HepG2 (cell line): ENCODE results near the gene CDK5RAP2. TPM values are rescaled to one million over a fixed set of nuclear protein-coding genes. Genes with fewer than 3 reads are reported as not detected.

Experiments
- AKNA ChIP-seq: sonication (generic); formaldehyde crosslinking; IDR thresholded peaks from 2 replicates; pipeline ENCODE4 v1.4.0; 2020; ENCODE audit warnings: missing genetic modification reagents, borderline replicate concordance
- ARNT2 ChIP-seq: sonication (generic); formaldehyde crosslinking; IDR thresholded peaks from 2 replicates; pipeline ENCODE4 v1.8.0; 2022; ENCODE audit warnings: mild to moderate bottlenecking, low read depth, missing genetic modification reagents, moderate library complexity
- GABPA ChIP-seq, 2 experiments: IDR thresholded peaks; 2 replicates each; pipeline ENCODE4 v1.6.1; 2011 to 2016; ENCODE audit warnings: low read depth in 2 of 2, low read length in 1 of 2, missing biosample characterization in 1 of 2, missing genetic modification characterization in 1 of 2
- HMGXB3 ChIP-seq: sonication (generic); formaldehyde crosslinking; IDR thresholded peaks from 2 replicates; pipeline ENCODE4 v1.4.0; 2020; ENCODE audit warnings: missing genetic modification reagents, borderline replicate concordance
- MNT ChIP-seq: fragments of 450-650 bp; IDR thresholded peaks from 2 replicates; pipeline ENCODE4 v1.6.1; 2016
- NR2F6 ChIP-seq, 2 experiments: IDR thresholded peaks; 2 replicates each; pipeline ENCODE4 v1.6.1; 2016; ENCODE audit warnings: antibody characterized with exemption in 1 of 2, mild to moderate bottlenecking in 1 of 2
- RORA ChIP-seq: sonication (generic); formaldehyde crosslinking; IDR thresholded peaks from 2 replicates; pipeline ENCODE4 v1.5.0; 2020; ENCODE audit warnings: mild to moderate bottlenecking, missing genetic modification reagents, moderate library complexity
- SIX4 ChIP-seq: sonication (generic); formaldehyde crosslinking; IDR thresholded peaks from 2 replicates; pipeline ENCODE4 v1.4.0; 2020; ENCODE audit warnings: missing genetic modification reagents
- ZFP91 ChIP-seq: sonication (generic); formaldehyde crosslinking; IDR thresholded peaks from 2 replicates; pipeline ENCODE4 v1.9.0; 2022; ENCODE audit warnings: missing genetic modification reagents, mild to moderate bottlenecking, borderline replicate concordance
- ZNF205 ChIP-seq: IDR thresholded peaks from 2 replicates; pipeline ENCODE4 v1.6.1; 2018; ENCODE audit warnings: missing biosample characterization, missing genetic modification reagents
- ZNF224 ChIP-seq: sonication (generic); formaldehyde crosslinking; IDR thresholded peaks from 2 replicates; pipeline ENCODE4 v1.5.0; 2020; ENCODE audit warnings: mild to moderate bottlenecking, missing genetic modification reagents
- ZNF256 ChIP-seq: sonication (generic); formaldehyde crosslinking; conservative IDR thresholded peaks from 2 replicates; pipeline ENCODE4 v1.4.0; 2020; ENCODE audit warnings: missing genetic modification reagents
- ZNF30 ChIP-seq: sonication (generic); formaldehyde crosslinking; IDR thresholded peaks from 2 replicates; pipeline ENCODE4 v1.5.0; 2020; ENCODE audit warnings: mild to moderate bottlenecking, missing genetic modification reagents
- ZNF724P ChIP-seq: sonication (generic); formaldehyde crosslinking; IDR thresholded peaks from 2 replicates; pipeline ENCODE4 v1.8.0; 2022; ENCODE audit warnings: missing genetic modification reagents, borderline replicate concordance
- ZSCAN25 ChIP-seq: sonication (generic); formaldehyde crosslinking; IDR thresholded peaks from 2 replicates; pipeline ENCODE4 v1.8.0; 2022; ENCODE audit warnings: mild to moderate bottlenecking, missing genetic modification reagents
- polyA plus RNA-seq, 8 experiments: library from polyadenylated mRNA; depleted of rRNA in 3 of 8; stranded (reverse) in 7 of 8; unstranded in 1 of 8; fragments of >200 nt; fragmentation: Illumina TruSeq in 4 of 8; extraction: Trizol in 4 of 8; gene quantifications; 2 replicates each; pipeline versions ENCODE4 v1.2.1 to v1.2.3, GENCODE V29; 2011 to 2016; ENCODE audit warnings: low read depth in 4 of 8, missing spikeins in 1 of 8, mixed read lengths in 1 of 8; ENCODE audit not compliant: insufficient read depth in 1 of 8
- total RNA-seq, 5 experiments: library from RNA; depleted of rRNA; stranded (reverse); fragments of >200 nt; fragmentation: Illumina TruSeq; extraction: Trizol; gene quantifications; 2 replicates each; pipeline ENCODE4 v1.2.3, GENCODE V29; 2016; ENCODE audit warnings: low read depth in 1 of 5

The CDK5RAP2 gene
- total and polyA plus RNA-seq, 2 of the 13 experiments (the other 11 are each of a cell fraction or from before 2014, with no cell fraction given), result 31.8 to 42.2 TPM

GRCh38 chr9:120383999-120384924 lies 195.7 kb downstream of the CDK5RAP2 start (continued):
- no peak for TF ChIP-seq AKNA
- peak; percentile 83 for TF ChIP-seq ZNF205 (CRISPR knock-in tag)
- no peak for TF ChIP-seq ARNT2 (CRISPR knock-in tag)
- peak; percentile 87; the same call in 1 of the 2 replicates for TF ChIP-seq ZFP91 (CRISPR knock-in tag)
- TF ChIP-seq RORA (CRISPR knock-in tag), result no peak
- TF ChIP-seq SIX4 (CRISPR knock-in tag), result peak; percentile 38; the same call in 1 of the 2 replicates
- no peak for TF ChIP-seq ZNF256 (CRISPR knock-in tag)
- TF ChIP-seq GABPA (IDR thresholded peaks at IDR 0.05; ENCODE audit: low read depth, low read length), result no peak
- peak; percentile 36; the same call in 1 of the 2 replicates for TF ChIP-seq GABPA (CRISPR knock-in tag; IDR thresholded peaks at IDR 0.05; ENCODE audit: low read depth)
- TF ChIP-seq ZSCAN25 (CRISPR knock-in tag), result 0 out of 2 replicates have a peak, but pooled peaks have one; percentile 26
- no peak for TF ChIP-seq ZNF30
- no peak for TF ChIP-seq ZNF724P
- 0 out of 2 replicates have a peak, but pooled peaks have one; percentile 20 for TF ChIP-seq ZNF224 (CRISPR knock-in tag)
- 0 out of 2 replicates have a peak, but pooled peaks have one; percentile 11 for TF ChIP-seq MNT
- peak; percentile 69 for TF ChIP-seq HMGXB3 (CRISPR knock-in tag)
- TF ChIP-seq NR2F6 (IDR thresholded peaks at IDR 0.05), result peak; percentile 83
- TF ChIP-seq NR2F6 (CRISPR knock-in tag; IDR thresholded peaks at IDR 0.05), result peak; percentile 75
